HG03378 (cell line): ENCODE results near the gene WSB2.

ENCODE experiments used
- ATAC-seq: cut with Tn5 transposase; IDR thresholded peaks from one replicate; pipeline ENCODE4 v1.9.1; 2021; ENCODE audit warnings: mild to moderate bottlenecking, moderate library complexity; ENCODE audit not compliant: unreplicated experiment

Gene WSB2

GRCh38 chr12:118063576-118064391 lies 2.8 kb upstream of the WSB2 start:
- no peak for ATAC-seq

GRCh38 chr12:118061873-118062843 lies 1.2 kb upstream of the WSB2 start:
- no peak for ATAC-seq

- no peak for ATAC-seq
Measured at GRCh38 chr12:118060301-118061010, 523 bp downstream of the WSB2 start.

GRCh38 chr12:118059341-118060191 lies 1.4 kb downstream of the WSB2 start:
- ATAC-seq, result no peak

GRCh38 chr12:118058881-118059280 lies 2.1 kb downstream of the WSB2 start:
- no peak for ATAC-seq

- no peak for ATAC-seq
Measured at GRCh38 chr12:118058227-118058626, 2.8 kb downstream of the WSB2 start.

GRCh38 chr12:118055865-118056773 lies 4.9 kb downstream of the WSB2 start:
- no peak for ATAC-seq

GRCh38 chr12:118055144-118055557 lies 5.8 kb downstream of the WSB2 start:
- ATAC-seq, result no peak

- ATAC-seq, result no peak
Measured at GRCh38 chr12:118053071-118053985, 7.7 kb downstream of the WSB2 start.

GRCh38 chr12:118052324-118053070 lies 8.5 kb downstream of the WSB2 start:
- ATAC-seq, result no peak

- no peak for ATAC-seq
Measured at GRCh38 chr12:118050972-118051910, 9.7 kb downstream of the WSB2 start.

- ATAC-seq, result no peak
Measured at GRCh38 chr12:118046430-118046829, 14.5 kb downstream of the WSB2 start.

GRCh38 chr12:118044577-118044976 lies 16.4 kb downstream of the WSB2 start:
- ATAC-seq, result no peak

- no peak for ATAC-seq
Measured at GRCh38 chr12:118044075-118044474, 16.9 kb downstream of the WSB2 start.

- ATAC-seq, result no peak
Measured at GRCh38 chr12:118042091-118042490, 18.9 kb downstream of the WSB2 start.

- no peak for ATAC-seq
Measured at GRCh38 chr12:118038137-118038536, 22.8 kb downstream of the WSB2 start.
